Myocyte (in vitro differentiated cells): ENCODE results near the gene CIITA. TPM values are rescaled to one million over a fixed set of nuclear protein-coding genes. Genes with fewer than 3 reads are reported as not detected.

Experiments used
- DNase-seq: peaks from one replicate; pipeline ENCODE4 v3.0.0-alpha.2; 2012; ENCODE audit warnings: low read depth
- total RNA-seq: library from RNA; depleted of rRNA; stranded (reverse); fragments of >200 nt; gene quantifications from 2 replicates; pipeline ENCODE4 v1.2.3, GENCODE V29; 2014

The CIITA gene
- total RNA-seq, 1 donor from 2014 or later: 0.03 TPM

GRCh38 chr16:10978871-10979446 lies 102.0 kb downstream of the CIITA start:
- DNase-seq: no peak

- no peak for DNase-seq
These were observed 103.0 kb downstream of the CIITA start for GRCh38 chr16:10979717-10980601.

GRCh38 chr16:10980813-10981212 lies 103.8 kb downstream of the CIITA start:
- no peak for DNase-seq

GRCh38 chr16:10981697-10982216 lies 104.8 kb downstream of the CIITA start:
- DNase-seq: no peak

- no peak for DNase-seq
These were observed 105.6 kb downstream of the CIITA start for GRCh38 chr16:10982465-10983150.

GRCh38 chr16:10983159-10983558 lies 106.2 kb downstream of the CIITA start:
- no peak for DNase-seq

- DNase-seq: peak; percentile 30
These were observed 107.5 kb downstream of the CIITA start for GRCh38 chr16:10984509-10984908.

Other genes starting within 250 kb of the CIITA start
- gene TEKT5, start 182.3 kb upstream of the CIITA start, total RNA-seq: not detected in 2 replicates
- 25.0 and 28.1 TPM in 2 replicates for gene NUBP1, start 133.4 kb upstream of the CIITA start, total RNA-seq
- not detected in 2 replicates for gene TVP23A, start 58.4 kb upstream of the CIITA start, total RNA-seq
- 63.8 and 75.2 TPM in 2 replicates for gene DEXI, start 65.3 kb downstream of the CIITA start, total RNA-seq
- gene CLEC16A, start 67.4 kb downstream of the CIITA start, total RNA-seq: 20.7 and 23.8 TPM in 2 replicates